HuH-7 (cell line): ENCODE results near the gene WASHC1.
"Not testable (repeated sequence)": the region's sequence is repeated elsewhere in the genome, so short reads cannot be mapped to it uniquely, and the experiment has no call there.

Experiments used
- DNase-seq: peaks from one replicate; pipeline ENCODE4 v3.0.0; 2011; ENCODE audit warnings: low spot score

Gene WASHC1

GRCh38 chr9:29356-29755 is at the start of gene WASHC1:
Gene WASHC1 (minus strand): TSS chr9:29456. CDS start chr9:24999, 4,457 bp downstream.
- DNase-seq: not testable (repeated sequence)

- DNase-seq: not testable (repeated sequence)
Measured at GRCh38 chr9:78333-78732, 49.1 kb upstream of the WASHC1 start.

GRCh38 chr9:76389-76788 is 47.1 kb upstream of the WASHC1 start:
- not testable (repeated sequence) for DNase-seq

GRCh38 chr9:73900-74525 is 44.8 kb upstream of the WASHC1 start:
- not testable (repeated sequence) for DNase-seq

GRCh38 chr9:73076-73899 is 44.0 kb upstream of the WASHC1 start:
- DNase-seq: not testable (repeated sequence)

- not testable (repeated sequence) for DNase-seq
Measured at GRCh38 chr9:63031-63629, 33.9 kb upstream of the WASHC1 start.

GRCh38 chr9:52678-53077 is 23.4 kb upstream of the WASHC1 start:
- DNase-seq: not testable (repeated sequence)

- not testable (repeated sequence) for DNase-seq
Measured at GRCh38 chr9:48190-48842, 19.1 kb upstream of the WASHC1 start.

GRCh38 chr9:46639-47271 is 17.5 kb upstream of the WASHC1 start:
- not testable (repeated sequence) for DNase-seq

GRCh38 chr9:46164-46563 is 16.9 kb upstream of the WASHC1 start:
- not testable (repeated sequence) for DNase-seq

- DNase-seq: not testable (repeated sequence)
Measured at GRCh38 chr9:45180-45878, 16.1 kb upstream of the WASHC1 start.

- not testable (repeated sequence) for DNase-seq
Measured at GRCh38 chr9:44416-44815, 15.2 kb upstream of the WASHC1 start.

GRCh38 chr9:43636-44035 is 14.4 kb upstream of the WASHC1 start:
- DNase-seq: not testable (repeated sequence)

- DNase-seq: not testable (repeated sequence)
Measured at GRCh38 chr9:43116-43515, 13.9 kb upstream of the WASHC1 start.

- not testable (repeated sequence) for DNase-seq
Measured at GRCh38 chr9:41819-42218, 12.6 kb upstream of the WASHC1 start.

- DNase-seq: not testable (repeated sequence)
Measured at GRCh38 chr9:41261-41676, 12.0 kb upstream of the WASHC1 start.

- DNase-seq: not testable (repeated sequence)
Measured at GRCh38 chr9:32308-32707, 3.1 kb upstream of the WASHC1 start.

- not testable (repeated sequence) for DNase-seq
Measured at GRCh38 chr9:28775-29174, 481 bp downstream of the WASHC1 start.

- DNase-seq: not testable (repeated sequence)
Measured at GRCh38 chr9:21621-22020, 7.6 kb downstream of the WASHC1 start.

- not testable (repeated sequence) for DNase-seq
Measured at GRCh38 chr9:16875-17274, 12.4 kb downstream of the WASHC1 start.
